ENCODE measurements around the gene LRRIQ1. TPM values are rescaled to one million over a fixed set of nuclear protein-coding genes. Genes with fewer than 3 reads are reported as not detected.

LRRIQ1 gene
- total and polyA plus RNA-seq, 10 donors, result 0.02 to 1.0 (median 0.20) TPM; not detected in 1

GRCh38 chr12:85155791-85156190, 119.6 kb downstream of the LRRIQ1 start:
- Histone ChIP-seq H3K27ac (no peak overlapping the region), H3K9me3 (no peaks in the 10 kb centered on the region), H3K27me3 (replicated peaks in 1 of 7) (no peaks in the 10 kb centered on the region), H3K4me1 (no peaks in the 10 kb centered on the region), H3K36me3 (no peaks in the 10 kb centered on the region), H3K4me3 (no peak overlapping the region)
- intact Hi-C loops (cut with DNase I; ENCODE audit: low total_unique reads), result no loop called here
- TF ChIP-seq CTCF (IDR thresholded peaks at IDR 0.05 in 8 of 11, conservative IDR thresholded peaks at IDR 0.05 in 3 of 11) (no peak), POLR2AphosphoS5 (IDR thresholded peaks at IDR 0.05) (no peak), POLR2A (IDR thresholded peaks at IDR 0.05) (no peak)
- WGBS, 5 donors, result 26 to 41% (median 39%) methylated on average over 2 of the region's 2 CpGs
- DNase-seq, result no peak

- no peak overlapping the region for H3K27ac ChIP-seq
- no peaks in the 10 kb centered on the region for H3K9me3 ChIP-seq
- no peaks in the 10 kb centered on the region for H3K4me1 ChIP-seq
- DNase-seq, result no peak
- H3K4me3 ChIP-seq, result no peak overlapping the region
- H3K36me3 ChIP-seq, result no peaks in the 10 kb centered on the region
- 65 to 73% (median 68%) methylated on average over 3 of the region's 3 CpGs for WGBS, 5 donors
- intact Hi-C loops (cut with DNase I; ENCODE audit: low total_unique reads), result no loop called here
- no peaks in the 10 kb centered on the region for H3K27me3 ChIP-seq (replicated peaks in 1 of 7)
- TF ChIP-seq POLR2A (IDR thresholded peaks at IDR 0.05) (no peak), POLR2AphosphoS5 (IDR thresholded peaks at IDR 0.05) (no peak), CTCF (IDR thresholded peaks at IDR 0.05 in 8 of 11, conservative IDR thresholded peaks at IDR 0.05 in 3 of 11) (no peak)
Measured at GRCh38 chr12:85156569-85156968, 120.4 kb downstream of the LRRIQ1 start.

GRCh38 chr12:85157035-85157603, 121.0 kb downstream of the LRRIQ1 start:
- intact Hi-C loops (cut with DNase I; ENCODE audit: low total_unique reads), result no loop called here
- Histone ChIP-seq H3K36me3 (no peaks in the 10 kb centered on the region), H3K9me3 (no peaks in the 10 kb centered on the region), H3K27me3 (replicated peaks in 1 of 7) (no peaks in the 10 kb centered on the region), H3K4me3 (no peak overlapping the region), H3K27ac (no peak overlapping the region), H3K4me1 (no peaks in the 10 kb centered on the region)
- no peak for DNase-seq
- TF ChIP-seq POLR2AphosphoS5 (IDR thresholded peaks at IDR 0.05) (no peak), POLR2A (IDR thresholded peaks at IDR 0.05) (no peak), CTCF (IDR thresholded peaks at IDR 0.05 in 8 of 11, conservative IDR thresholded peaks at IDR 0.05 in 3 of 11) (no peak)
- WGBS, 5 donors, result 79 to 83% (median 81%) methylated on average over 3 of the region's 3 CpGs

GRCh38 chr12:85163752-85164321, 127.7 kb downstream of the LRRIQ1 start:
- Histone ChIP-seq H3K36me3 (no peaks in the 10 kb centered on the region), H3K4me1 (no peaks in the 10 kb centered on the region), H3K9me3 (no peaks in the 10 kb centered on the region), H3K27me3 (replicated peaks in 1 of 7) (no peaks in the 10 kb centered on the region), H3K4me3 (no peak overlapping the region), H3K27ac (no peak overlapping the region)
- no peak for DNase-seq
- 66 to 80% (median 74%) methylated on average over 1 of the region's 1 CpG for WGBS, 5 donors
- TF ChIP-seq CTCF (IDR thresholded peaks at IDR 0.05 in 8 of 11, conservative IDR thresholded peaks at IDR 0.05 in 3 of 11) (no peak), POLR2AphosphoS5 (IDR thresholded peaks at IDR 0.05) (no peak), POLR2A (IDR thresholded peaks at IDR 0.05) (no peak)
- intact Hi-C loops (cut with DNase I; ENCODE audit: low total_unique reads), result no loop called here
